ENCODE results near the gene MEAF6.
A peak's percentile ranks its signal among the peaks of the same experiment; 100 is the strongest.

The MEAF6 gene

GRCh38 chr1:37479255-37480124, 35.1 kb downstream of the MEAF6 start:
- peak overlapping the region; percentile 98 for H3K4me3 ChIP-seq (ENCODE audit: insufficient read depth, low read depth, low read length, poor library complexity, severe bottlenecking)
- peaks cover 62% of the 10 kb centered on the region for H3K36me3 ChIP-seq (ENCODE audit: control insufficient read depth, insufficient read depth, low read length)
- H3K27me3 ChIP-seq (replicated peaks; ENCODE audit: control insufficient read depth, insufficient read depth, low read length, poor library complexity, severe bottlenecking): no peaks in the 10 kb centered on the region
- peak overlapping the region; percentile 99 for H3K27ac ChIP-seq (ENCODE audit: insufficient read depth, low read length, poor library complexity, severe bottlenecking)
- peak; percentile 80 to 88 (median 86) for DNase-seq
- peaks cover 34% of the 10 kb centered on the region for H3K4me1 ChIP-seq (ENCODE audit: control insufficient read depth, insufficient read depth, low read length, poor library complexity, severe bottlenecking)
- no peaks in the 10 kb centered on the region for H3K9me3 ChIP-seq (ENCODE audit: control insufficient read depth, low read length)

DNA sequence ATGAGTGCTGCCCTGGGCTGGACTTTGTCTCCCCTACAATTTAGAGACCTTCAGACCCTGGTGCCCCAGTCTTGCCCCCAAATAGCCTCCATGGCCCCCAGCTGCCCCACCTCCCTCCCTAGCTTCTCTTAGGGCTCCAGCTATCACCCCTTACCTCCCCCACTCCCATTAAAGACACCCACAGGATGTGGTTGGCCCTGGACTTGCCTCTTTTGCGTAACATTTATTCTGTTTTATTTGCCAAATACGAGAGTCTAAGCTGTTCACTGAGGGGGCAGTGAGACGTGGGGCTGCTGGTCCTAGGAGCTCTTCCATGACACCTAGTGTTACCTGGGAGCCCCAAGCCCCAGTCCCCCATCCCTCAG, 35.7 kb downstream of the MEAF6 start:
- DNase-seq: peak in 2 of 3 donors; percentile 31 to 43
- peaks cover 37% of the 10 kb centered on the region for H3K4me1 ChIP-seq (ENCODE audit: control insufficient read depth, insufficient read depth, low read length, poor library complexity, severe bottlenecking)
- H3K9me3 ChIP-seq (ENCODE audit: control insufficient read depth, low read length): no peaks in the 10 kb centered on the region
- H3K4me3 ChIP-seq (ENCODE audit: insufficient read depth, low read depth, low read length, poor library complexity, severe bottlenecking): peak overlapping the region; percentile 98
- H3K27ac ChIP-seq (ENCODE audit: insufficient read depth, low read length, poor library complexity, severe bottlenecking): peak overlapping the region; percentile 99
- H3K27me3 ChIP-seq (replicated peaks; ENCODE audit: control insufficient read depth, insufficient read depth, low read length, poor library complexity, severe bottlenecking): no peaks in the 10 kb centered on the region
- H3K36me3 ChIP-seq (ENCODE audit: control insufficient read depth, insufficient read depth, low read length): peaks cover 56% of the 10 kb centered on the region

DNA sequence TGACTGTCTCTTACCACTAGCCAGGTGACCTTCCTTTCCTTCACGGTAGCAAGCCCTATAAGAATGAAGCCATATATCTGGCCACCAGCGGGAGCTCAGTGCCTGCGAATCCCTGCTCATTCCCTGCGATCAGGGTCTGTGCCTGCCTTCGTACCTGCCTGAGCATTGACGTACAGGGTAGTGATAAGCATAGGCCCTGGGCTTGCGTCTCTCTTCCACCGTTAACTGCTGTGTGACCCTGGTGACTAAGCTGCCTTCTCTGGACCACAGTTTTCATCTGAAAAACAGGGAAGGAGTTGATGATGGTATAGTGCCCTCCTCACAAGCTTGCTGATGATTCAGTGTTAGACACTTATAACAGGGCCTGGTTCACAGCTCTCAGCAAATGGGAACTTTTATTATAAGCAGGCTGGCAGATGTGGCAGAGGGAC, 36.1 kb downstream of the MEAF6 start:
- Histone ChIP-seq H3K4me3 (ENCODE audit: insufficient read depth, low read depth, low read length, poor library complexity, severe bottlenecking) (peak overlapping the region; percentile 98), H3K27ac (ENCODE audit: insufficient read depth, low read length, poor library complexity, severe bottlenecking) (peak overlapping the region; percentile 99), H3K4me1 (ENCODE audit: control insufficient read depth, insufficient read depth, low read length, poor library complexity, severe bottlenecking) (peaks cover 41% of the 10 kb centered on the region), H3K27me3 (replicated peaks; ENCODE audit: control insufficient read depth, insufficient read depth, low read length, poor library complexity, severe bottlenecking) (no peaks in the 10 kb centered on the region), H3K9me3 (ENCODE audit: control insufficient read depth, low read length) (no peaks in the 10 kb centered on the region), H3K36me3 (ENCODE audit: control insufficient read depth, insufficient read depth, low read length) (peaks cover 52% of the 10 kb centered on the region)
- peak in 2 of 3 donors; percentile 54 to 57 for DNase-seq

DNA sequence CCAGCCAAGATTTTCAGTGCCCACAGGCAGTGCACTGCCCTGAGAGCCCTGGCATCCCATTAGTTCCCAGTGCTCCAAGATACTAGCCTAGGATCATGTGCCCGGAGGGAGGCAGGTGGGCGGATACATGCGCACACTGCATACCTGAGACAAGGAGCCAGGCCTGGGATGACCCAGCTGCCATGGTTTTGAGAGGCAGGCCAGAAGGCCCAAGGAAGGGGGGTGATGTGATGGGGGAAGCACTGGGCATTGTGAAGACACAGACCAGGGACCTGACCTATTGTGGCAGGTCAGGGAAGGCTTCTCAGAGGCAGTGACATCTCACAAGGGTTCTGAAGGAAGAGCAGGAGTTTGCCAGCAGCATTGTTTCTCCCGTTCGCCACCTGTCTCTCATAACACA, 36.6 kb downstream of the MEAF6 start:
- H3K9me3 ChIP-seq (ENCODE audit: control insufficient read depth, low read length): no peaks in the 10 kb centered on the region
- no peaks in the 10 kb centered on the region for H3K27me3 ChIP-seq (replicated peaks; ENCODE audit: control insufficient read depth, insufficient read depth, low read length, poor library complexity, severe bottlenecking)
- peaks cover 45% of the 10 kb centered on the region for H3K4me1 ChIP-seq (ENCODE audit: control insufficient read depth, insufficient read depth, low read length, poor library complexity, severe bottlenecking)
- DNase-seq: no peak
- H3K4me3 ChIP-seq (ENCODE audit: insufficient read depth, low read depth, low read length, poor library complexity, severe bottlenecking): peak overlapping the region; percentile 98
- peaks cover 47% of the 10 kb centered on the region for H3K36me3 ChIP-seq (ENCODE audit: control insufficient read depth, insufficient read depth, low read length)
- peak overlapping the region; percentile 99 for H3K27ac ChIP-seq (ENCODE audit: insufficient read depth, low read length, poor library complexity, severe bottlenecking)

DNA sequence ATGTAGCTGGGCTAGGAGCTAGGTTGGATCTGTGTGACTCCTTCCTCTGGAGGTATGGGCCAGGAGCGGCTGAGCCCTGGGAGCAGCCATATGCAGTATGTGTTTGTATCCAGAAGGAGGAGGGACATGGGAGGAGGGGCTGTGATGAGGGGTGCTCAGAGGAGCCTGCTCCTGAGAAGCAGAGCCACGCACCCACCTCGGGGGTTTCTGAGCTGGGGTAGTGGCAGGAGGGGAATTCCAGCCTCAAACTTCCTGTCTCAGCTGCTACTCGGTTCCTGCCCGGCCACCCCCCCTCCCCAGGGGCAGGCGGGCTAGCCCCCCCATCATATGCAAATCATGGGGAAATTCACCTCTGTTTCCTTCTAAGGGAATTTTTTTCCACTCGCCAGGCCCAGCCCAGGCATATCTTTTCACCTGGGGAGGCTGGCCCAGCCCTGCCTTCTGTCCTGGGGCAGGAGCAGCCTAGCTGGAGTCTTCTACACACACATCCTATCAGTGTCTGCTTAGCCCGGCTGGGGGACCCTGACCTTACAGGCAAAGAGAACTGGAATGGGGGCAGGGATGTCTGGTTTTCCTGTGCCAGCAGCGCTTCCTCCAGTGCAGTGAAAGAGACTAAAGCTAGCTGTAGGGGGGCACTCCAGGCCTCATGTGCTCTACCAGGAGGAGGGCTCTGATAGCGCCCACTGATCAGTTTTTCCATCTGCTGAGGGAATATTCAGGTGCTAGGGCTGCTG, 37.2 kb downstream of the MEAF6 start:
- Histone ChIP-seq H3K9me3 (ENCODE audit: control insufficient read depth, low read length) (no peaks in the 10 kb centered on the region), H3K36me3 (ENCODE audit: control insufficient read depth, insufficient read depth, low read length) (peaks cover 41% of the 10 kb centered on the region), H3K4me1 (ENCODE audit: control insufficient read depth, insufficient read depth, low read length, poor library complexity, severe bottlenecking) (peaks cover 51% of the 10 kb centered on the region), H3K27ac (ENCODE audit: insufficient read depth, low read length, poor library complexity, severe bottlenecking) (peak overlapping the region; percentile 99), H3K4me3 (ENCODE audit: insufficient read depth, low read depth, low read length, poor library complexity, severe bottlenecking) (peak overlapping the region; percentile 98), H3K27me3 (replicated peaks; ENCODE audit: control insufficient read depth, insufficient read depth, low read length, poor library complexity, severe bottlenecking) (no peaks in the 10 kb centered on the region)
- peak; percentile 89 to 91 (median 90) for DNase-seq

DNA sequence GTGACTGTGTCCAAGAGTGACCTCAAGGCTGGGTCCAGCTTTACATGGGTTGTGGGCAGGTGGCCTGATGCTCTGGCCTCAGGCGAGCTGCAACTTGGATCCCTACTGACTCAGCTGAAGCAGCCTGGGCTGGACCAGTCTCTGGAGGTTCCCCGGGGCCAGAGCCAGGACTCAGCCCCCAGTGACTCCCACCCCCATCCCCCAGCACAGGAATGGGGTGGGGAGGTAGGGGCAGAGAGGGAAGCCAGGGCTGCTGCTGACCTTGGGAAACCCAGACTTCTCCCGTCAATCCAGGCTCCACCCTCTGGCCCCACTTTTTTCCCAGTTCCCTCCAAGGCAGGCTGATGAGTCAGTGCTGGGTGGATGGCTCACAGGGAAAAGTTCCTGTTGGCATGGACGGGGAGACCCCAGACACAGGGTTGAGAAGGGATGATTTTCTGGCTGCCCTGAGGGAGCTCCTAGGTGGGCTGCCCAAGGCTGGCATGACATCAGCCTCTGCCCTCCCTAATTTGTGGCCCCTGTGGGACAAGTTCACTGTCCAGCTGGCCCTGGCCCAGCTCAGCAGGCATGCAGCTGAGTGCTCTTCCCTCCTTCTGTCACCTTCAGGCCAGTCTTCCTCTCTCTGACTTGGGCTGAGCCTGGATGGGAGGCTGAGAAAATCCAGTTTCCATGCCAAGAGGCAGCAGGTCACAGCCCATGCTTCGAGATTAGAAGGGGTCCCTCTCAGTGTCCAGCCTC, 37.9 kb downstream of the MEAF6 start:
- H3K9me3 ChIP-seq (ENCODE audit: control insufficient read depth, low read length): no peaks in the 10 kb centered on the region
- H3K4me3 ChIP-seq (ENCODE audit: insufficient read depth, low read depth, low read length, poor library complexity, severe bottlenecking): peak overlapping the region; percentile 98
- DNase-seq: no peak
- H3K27ac ChIP-seq (ENCODE audit: insufficient read depth, low read length, poor library complexity, severe bottlenecking): peak overlapping the region; percentile 99
- H3K36me3 ChIP-seq (ENCODE audit: control insufficient read depth, insufficient read depth, low read length): peaks cover 34% of the 10 kb centered on the region
- H3K4me1 ChIP-seq (ENCODE audit: control insufficient read depth, insufficient read depth, low read length, poor library complexity, severe bottlenecking): peaks cover 58% of the 10 kb centered on the region
- no peaks in the 10 kb centered on the region for H3K27me3 ChIP-seq (replicated peaks; ENCODE audit: control insufficient read depth, insufficient read depth, low read length, poor library complexity, severe bottlenecking)

- peak overlapping the region; percentile 99 for H3K27ac ChIP-seq (ENCODE audit: insufficient read depth, low read length, poor library complexity, severe bottlenecking)
- H3K9me3 ChIP-seq (ENCODE audit: control insufficient read depth, low read length): no peaks in the 10 kb centered on the region
Measured at GRCh38 chr1:37476087-37476452, 38.5 kb downstream of the MEAF6 start.

GRCh38 chr1:37475380-37476086, 39.0 kb downstream of the MEAF6 start:
- Histone ChIP-seq H3K9me3 (ENCODE audit: control insufficient read depth, low read length) (no peaks in the 10 kb centered on the region), H3K27me3 (replicated peaks; ENCODE audit: control insufficient read depth, insufficient read depth, low read length, poor library complexity, severe bottlenecking) (no peaks in the 10 kb centered on the region), H3K36me3 (ENCODE audit: control insufficient read depth, insufficient read depth, low read length) (peaks cover 23% of the 10 kb centered on the region), H3K4me3 (ENCODE audit: insufficient read depth, low read depth, low read length, poor library complexity, severe bottlenecking) (peak overlapping the region; percentile 98), H3K4me1 (ENCODE audit: control insufficient read depth, insufficient read depth, low read length, poor library complexity, severe bottlenecking) (peaks cover 55% of the 10 kb centered on the region), H3K27ac (ENCODE audit: insufficient read depth, low read length, poor library complexity, severe bottlenecking) (peak overlapping the region; percentile 99)
- no peak for DNase-seq

More at GRCh38 chr1:37476087-37476452, 38.5 kb downstream of the MEAF6 start:
- H3K4me3 ChIP-seq (ENCODE audit: insufficient read depth, low read depth, low read length, poor library complexity, severe bottlenecking): peak overlapping the region; percentile 98
- H3K27me3 ChIP-seq (replicated peaks; ENCODE audit: control insufficient read depth, insufficient read depth, low read length, poor library complexity, severe bottlenecking): no peaks in the 10 kb centered on the region
- H3K36me3 ChIP-seq (ENCODE audit: control insufficient read depth, insufficient read depth, low read length): peaks cover 28% of the 10 kb centered on the region
- H3K4me1 ChIP-seq (ENCODE audit: control insufficient read depth, insufficient read depth, low read length, poor library complexity, severe bottlenecking): peaks cover 59% of the 10 kb centered on the region
- DNase-seq: no peak

- Histone ChIP-seq H3K27me3 (replicated peaks; ENCODE audit: control insufficient read depth, insufficient read depth, low read length, poor library complexity, severe bottlenecking) (no peaks in the 10 kb centered on the region), H3K9me3 (ENCODE audit: control insufficient read depth, low read length) (no peaks in the 10 kb centered on the region), H3K4me1 (ENCODE audit: control insufficient read depth, insufficient read depth, low read length, poor library complexity, severe bottlenecking) (peaks cover 48% of the 10 kb centered on the region), H3K36me3 (ENCODE audit: control insufficient read depth, insufficient read depth, low read length) (peaks cover 16% of the 10 kb centered on the region), H3K27ac (ENCODE audit: insufficient read depth, low read length, poor library complexity, severe bottlenecking) (peak overlapping the region; percentile 99), H3K4me3 (ENCODE audit: insufficient read depth, low read depth, low read length, poor library complexity, severe bottlenecking) (peak overlapping the region; percentile 98)
- no peak for DNase-seq
Measured at GRCh38 chr1:37474697-37475379, 39.7 kb downstream of the MEAF6 start.

All from effector memory CD4-positive, alpha-beta T cell (primary cell).